Skeletal muscle satellite cell (primary cell): ENCODE measurements around the gene ALOX12B.
"Not testable (repeated sequence)": the region's sequence is repeated elsewhere in the genome, so short reads cannot be mapped to it uniquely, and the experiment has no call there.

ENCODE experiments used
- H3K27me3 ChIP-seq: 2 replicates; pipeline ENCODE4 v1.7.0; 2013; ENCODE audit warnings: low read length; ENCODE audit not compliant: control insufficient read depth, insufficient read depth
- H3K36me3 ChIP-seq: 2 replicates; pipeline ENCODE4 v1.7.0; 2013; ENCODE audit warnings: mild to moderate bottlenecking, control low read depth, low read length; ENCODE audit not compliant: insufficient read depth
- H3K4me1 ChIP-seq: 2 replicates; pipeline ENCODE4 v1.7.0; 2013; ENCODE audit warnings: low read length; ENCODE audit not compliant: control insufficient read depth, insufficient read depth
- H3K4me2 ChIP-seq: 2 replicates; pipeline ENCODE4 v1.7.0; 2013; ENCODE audit warnings: mild to moderate bottlenecking, low read length
- H3K4me3 ChIP-seq: 2 replicates; pipeline ENCODE4 v1.7.0; 2013; ENCODE audit warnings: low read length
- H3K9ac ChIP-seq: 2 replicates; pipeline ENCODE4 v1.7.0; 2013; ENCODE audit warnings: mild to moderate bottlenecking, low read depth, low read length, moderate library complexity
- H3K9me3 ChIP-seq: replicated peaks from 2 replicates; pipeline ENCODE4 v1.7.0; 2013; ENCODE audit warnings: mild to moderate bottlenecking, control low read depth, low read length

ALOX12B gene

GRCh38 chr17:8117367-8117979 is 30.0 kb upstream of the ALOX12B start:
- H3K4me2 ChIP-seq: peak overlapping the region; percentile 96
- peak overlapping the region; percentile 32 for H3K9ac ChIP-seq
- peaks cover 39% of the 10 kb centered on the region for H3K27me3 ChIP-seq
- no peaks in the 10 kb centered on the region for H3K9me3 ChIP-seq
- H3K36me3 ChIP-seq: no peaks in the 10 kb centered on the region
- peaks cover 17% of the 10 kb centered on the region for H3K4me1 ChIP-seq
- peak overlapping the region; percentile 70 for H3K4me3 ChIP-seq

- Histone ChIP-seq H3K36me3 (no peaks in the 10 kb centered on the region), H3K27me3 (peaks cover 46% of the 10 kb centered on the region), H3K4me2 (no peak overlapping the region), H3K4me1 (peaks cover 16% of the 10 kb centered on the region), H3K9me3 (no peaks in the 10 kb centered on the region), H3K4me3 (no peak overlapping the region), H3K9ac (no peak overlapping the region)
Measured at GRCh38 chr17:8116776-8117175, 29.3 kb upstream of the ALOX12B start.

GRCh38 chr17:8110907-8111306 is 23.4 kb upstream of the ALOX12B start:
- no peak overlapping the region for H3K4me3 ChIP-seq
- no peaks in the 10 kb centered on the region for H3K9me3 ChIP-seq
- no peak overlapping the region for H3K4me2 ChIP-seq
- no peak overlapping the region for H3K9ac ChIP-seq
- H3K36me3 ChIP-seq: no peaks in the 10 kb centered on the region
- H3K4me1 ChIP-seq: peaks cover 6% of the 10 kb centered on the region
- peaks cover 53% of the 10 kb centered on the region for H3K27me3 ChIP-seq

GRCh38 chr17:8110456-8110804 is 22.9 kb upstream of the ALOX12B start:
- H3K27me3 ChIP-seq: peaks cover 49% of the 10 kb centered on the region
- H3K9ac ChIP-seq: no peak overlapping the region
- H3K9me3 ChIP-seq: no peaks in the 10 kb centered on the region
- H3K36me3 ChIP-seq: no peaks in the 10 kb centered on the region
- H3K4me3 ChIP-seq: no peak overlapping the region
- H3K4me1 ChIP-seq: peaks cover 6% of the 10 kb centered on the region
- peak overlapping the region; percentile 56 for H3K4me2 ChIP-seq

- no peaks in the 10 kb centered on the region for H3K9me3 ChIP-seq
- H3K4me2 ChIP-seq: peak overlapping the region; percentile 56
- peaks cover 6% of the 10 kb centered on the region for H3K4me1 ChIP-seq
- no peak overlapping the region for H3K9ac ChIP-seq
- no peak overlapping the region for H3K4me3 ChIP-seq
- peaks cover 48% of the 10 kb centered on the region for H3K27me3 ChIP-seq
- H3K36me3 ChIP-seq: no peaks in the 10 kb centered on the region
Measured at GRCh38 chr17:8109661-8110455, 22.3 kb upstream of the ALOX12B start.

- Histone ChIP-seq H3K36me3 (no peaks in the 10 kb centered on the region), H3K9ac (no peak overlapping the region), H3K4me3 (no peak overlapping the region), H3K27me3 (peaks cover 42% of the 10 kb centered on the region), H3K4me2 (no peak overlapping the region), H3K9me3 (no peaks in the 10 kb centered on the region), H3K4me1 (peaks cover 6% of the 10 kb centered on the region)
Measured at GRCh38 chr17:8108972-8109660, 21.6 kb upstream of the ALOX12B start.

GRCh38 chr17:8106980-8107379 is 19.5 kb upstream of the ALOX12B start:
- not testable (repeated sequence) for H3K9ac ChIP-seq, H3K4me2 ChIP-seq, H3K4me3 ChIP-seq, H3K9me3 ChIP-seq, H3K36me3 ChIP-seq
- peaks cover 10% of the 10 kb centered on the region for H3K4me1 ChIP-seq
- peaks cover 30% of the 10 kb centered on the region for H3K27me3 ChIP-seq

GRCh38 chr17:8105957-8106398 is 18.5 kb upstream of the ALOX12B start:
- Histone ChIP-seq H3K4me1 (peaks cover 10% of the 10 kb centered on the region), H3K9me3 (no peaks in the 10 kb centered on the region), H3K4me2 (no peak overlapping the region), H3K4me3 (no peak overlapping the region), H3K36me3 (no peaks in the 10 kb centered on the region), H3K9ac (no peak overlapping the region), H3K27me3 (peaks cover 21% of the 10 kb centered on the region)

- Histone ChIP-seq H3K4me1 (peaks cover 8% of the 10 kb centered on the region), H3K4me3 (no peak overlapping the region), H3K36me3 (no peaks in the 10 kb centered on the region), H3K9ac (no peak overlapping the region), H3K4me2 (no peak overlapping the region), H3K9me3 (no peaks in the 10 kb centered on the region), H3K27me3 (peaks cover 11% of the 10 kb centered on the region)
Measured at GRCh38 chr17:8104911-8105310, 17.4 kb upstream of the ALOX12B start.

- Histone ChIP-seq H3K27me3 (peaks cover 10% of the 10 kb centered on the region), H3K4me3 (no peak overlapping the region), H3K9me3 (no peaks in the 10 kb centered on the region), H3K9ac (no peak overlapping the region), H3K4me1 (peaks cover 6% of the 10 kb centered on the region), H3K4me2 (no peak overlapping the region), H3K36me3 (no peaks in the 10 kb centered on the region)
Measured at GRCh38 chr17:8103549-8103948, 16.0 kb upstream of the ALOX12B start.

GRCh38 chr17:8101721-8102120 is 14.2 kb upstream of the ALOX12B start:
- H3K36me3 ChIP-seq: no peaks in the 10 kb centered on the region
- H3K4me2 ChIP-seq: no peak overlapping the region
- peaks cover 12% of the 10 kb centered on the region for H3K27me3 ChIP-seq
- H3K9ac ChIP-seq: no peak overlapping the region
- H3K9me3 ChIP-seq: no peaks in the 10 kb centered on the region
- H3K4me3 ChIP-seq: no peak overlapping the region
- peaks cover 6% of the 10 kb centered on the region for H3K4me1 ChIP-seq
